ENCODE measurements around the gene C1S. TPM values are rescaled to one million over a fixed set of nuclear protein-coding genes. Genes with fewer than 3 reads are reported as not detected.

C1S gene
- total RNA-seq, 1 donor from 2014 or later, result 3.5 TPM

DNA sequence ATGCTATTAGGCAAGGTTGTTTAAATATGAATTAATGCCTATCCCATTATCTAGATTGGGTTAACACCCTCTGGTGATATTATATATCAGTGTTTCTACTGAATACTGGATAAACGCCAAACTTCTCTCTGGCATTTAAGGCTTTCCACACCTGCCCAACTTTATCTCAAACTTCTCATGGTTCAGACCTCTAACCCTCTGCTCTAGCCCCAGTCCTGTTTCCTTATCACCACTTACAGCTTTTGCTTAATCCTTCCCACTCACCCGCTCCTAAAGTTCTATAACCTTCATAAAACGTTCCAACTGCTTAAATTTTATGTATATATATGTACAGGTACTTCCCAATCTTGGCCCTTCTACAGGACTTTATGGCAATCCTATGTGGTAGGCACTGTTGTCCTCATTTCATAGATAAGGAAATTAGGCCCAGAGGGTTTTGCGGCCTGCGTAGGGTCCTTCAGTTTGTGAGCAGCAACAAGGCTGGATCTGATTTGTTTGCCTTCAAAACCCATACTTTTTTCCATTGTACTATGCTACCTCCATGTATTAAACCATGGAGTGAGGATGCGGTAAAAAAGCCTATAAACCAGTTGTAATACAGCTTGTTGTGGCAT lies 43.5 kb upstream of the C1S start:
- TF ChIP-seq, protein P1, sequence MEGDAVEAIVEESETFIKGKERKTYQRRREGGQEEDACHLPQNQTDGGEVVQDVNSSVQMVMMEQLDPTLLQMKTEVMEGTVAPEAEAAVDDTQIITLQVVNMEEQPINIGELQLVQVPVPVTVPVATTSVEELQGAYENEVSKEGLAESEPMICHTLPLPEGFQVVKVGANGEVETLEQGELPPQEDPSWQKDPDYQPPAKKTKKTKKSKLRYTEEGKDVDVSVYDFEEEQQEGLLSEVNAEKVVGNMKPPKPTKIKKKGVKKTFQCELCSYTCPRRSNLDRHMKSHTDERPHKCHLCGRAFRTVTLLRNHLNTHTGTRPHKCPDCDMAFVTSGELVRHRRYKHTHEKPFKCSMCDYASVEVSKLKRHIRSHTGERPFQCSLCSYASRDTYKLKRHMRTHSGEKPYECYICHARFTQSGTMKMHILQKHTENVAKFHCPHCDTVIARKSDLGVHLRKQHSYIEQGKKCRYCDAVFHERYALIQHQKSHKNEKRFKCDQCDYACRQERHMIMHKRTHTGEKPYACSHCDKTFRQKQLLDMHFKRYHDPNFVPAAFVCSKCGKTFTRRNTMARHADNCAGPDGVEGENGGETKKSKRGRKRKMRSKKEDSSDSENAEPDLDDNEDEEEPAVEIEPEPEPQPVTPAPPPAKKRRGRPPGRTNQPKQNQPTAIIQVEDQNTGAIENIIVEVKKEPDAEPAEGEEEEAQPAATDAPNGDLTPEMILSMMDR (IDR thresholded peaks at IDR 0.05; ENCODE audit: partially characterized antibody, unreplicated experiment), result no peak
- no peak overlapping the region for H3K27ac Mint-ChIP-seq (ENCODE audit: unreplicated experiment)
- peaks cover 8% of the 10 kb centered on the region for H3K27me3 Mint-ChIP-seq (ENCODE audit: unreplicated experiment)
- H3K36me3 Mint-ChIP-seq (ENCODE audit: unreplicated experiment), result peaks cover 5% of the 10 kb centered on the region
- no peak for DNase-seq
- H3K4me3 Mint-ChIP-seq (ENCODE audit: unreplicated experiment), result peak overlapping the region; percentile 96
- H3K9me3 Mint-ChIP-seq (ENCODE audit: unreplicated experiment), result peaks cover 2% of the 10 kb centered on the region
- peaks cover 17% of the 10 kb centered on the region for H3K4me1 Mint-ChIP-seq (ENCODE audit: low read depth, unreplicated experiment)

DNA sequence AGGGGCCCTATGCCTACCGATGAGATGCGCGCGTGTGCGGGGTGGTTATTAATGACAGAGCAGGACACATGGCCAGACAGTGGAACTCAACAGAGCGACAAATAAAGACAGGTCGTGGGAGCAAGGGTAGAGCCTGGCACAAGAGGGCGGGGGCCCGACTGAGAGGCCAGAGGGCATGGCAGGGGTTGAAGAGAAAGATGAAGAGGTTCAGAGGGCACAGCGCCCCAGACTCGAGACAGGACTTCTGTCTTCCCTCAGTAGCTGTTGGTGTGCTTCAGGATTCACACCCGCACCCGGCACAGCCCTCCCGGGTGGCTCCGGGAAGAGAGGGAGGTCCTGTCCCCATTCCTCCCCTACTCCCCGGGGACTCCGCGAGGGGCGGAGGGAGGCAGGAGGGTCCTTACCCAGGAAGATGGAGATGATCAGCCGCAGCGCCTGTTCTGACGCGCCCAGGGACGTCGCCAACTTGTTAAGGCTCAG lies 42.6 kb upstream of the C1S start:
- peaks cover 8% of the 10 kb centered on the region for H3K27me3 Mint-ChIP-seq (ENCODE audit: unreplicated experiment)
- TF ChIP-seq, protein P1 (IDR thresholded peaks at IDR 0.05; ENCODE audit: partially characterized antibody, unreplicated experiment), result no peak
- peak overlapping the region; percentile 79 for H3K27ac Mint-ChIP-seq (ENCODE audit: unreplicated experiment)
- peaks cover 2% of the 10 kb centered on the region for H3K9me3 Mint-ChIP-seq (ENCODE audit: unreplicated experiment)
- H3K36me3 Mint-ChIP-seq (ENCODE audit: unreplicated experiment), result peaks cover 3% of the 10 kb centered on the region
- peak overlapping the region; percentile 96 for H3K4me3 Mint-ChIP-seq (ENCODE audit: unreplicated experiment)
- H3K4me1 Mint-ChIP-seq (ENCODE audit: low read depth, unreplicated experiment), result peaks cover 15% of the 10 kb centered on the region
- peak; percentile 81 for DNase-seq

DNA sequence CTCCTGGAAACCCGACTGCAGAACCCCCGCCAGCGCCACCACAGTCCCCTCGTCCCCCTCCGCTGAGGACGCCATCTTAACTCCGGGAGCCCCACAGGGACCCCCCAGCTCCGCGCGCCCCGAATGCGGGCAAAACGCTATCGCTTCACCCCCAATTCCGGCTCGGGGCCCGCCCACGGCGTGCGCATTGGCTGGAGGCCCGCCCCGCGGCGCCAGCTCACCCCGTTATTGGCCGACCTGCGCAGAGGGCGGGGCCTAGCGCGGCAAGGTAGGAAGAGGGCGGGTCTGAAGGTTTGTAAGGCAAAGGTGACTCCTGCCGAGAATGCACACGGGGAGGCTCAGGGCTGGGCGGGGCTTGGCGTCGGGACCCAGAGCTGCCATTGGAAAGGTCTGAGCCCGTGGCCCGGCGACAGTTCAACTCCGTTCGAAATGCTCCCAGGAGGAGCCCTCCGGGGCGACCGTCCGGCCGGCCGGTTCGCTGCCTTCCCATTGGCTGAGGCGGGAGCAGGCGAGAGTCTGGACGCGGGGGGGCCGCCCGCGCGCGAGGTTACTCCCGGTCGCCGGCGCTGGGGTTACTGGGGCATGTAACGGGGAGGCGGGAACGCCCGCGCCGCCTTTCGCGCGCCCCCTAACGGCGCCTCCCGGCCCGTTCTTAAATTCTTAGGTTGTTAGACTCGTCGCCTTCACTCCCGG lies 42.0 kb upstream of the C1S start, which contains the start of gene LPCAT3:
Gene LPCAT3 (minus strand): TSS at position 127 of the 693 bp plus-strand sequence. CDS start 52 bp downstream, at position 75.
- Mint-ChIP-seq H3K27ac (ENCODE audit: unreplicated experiment) (peak within 1 kb of the TSS; percentile 82), H3K36me3 (ENCODE audit: unreplicated experiment) (no peaks in the 10 kb centered on the region)

DNA sequence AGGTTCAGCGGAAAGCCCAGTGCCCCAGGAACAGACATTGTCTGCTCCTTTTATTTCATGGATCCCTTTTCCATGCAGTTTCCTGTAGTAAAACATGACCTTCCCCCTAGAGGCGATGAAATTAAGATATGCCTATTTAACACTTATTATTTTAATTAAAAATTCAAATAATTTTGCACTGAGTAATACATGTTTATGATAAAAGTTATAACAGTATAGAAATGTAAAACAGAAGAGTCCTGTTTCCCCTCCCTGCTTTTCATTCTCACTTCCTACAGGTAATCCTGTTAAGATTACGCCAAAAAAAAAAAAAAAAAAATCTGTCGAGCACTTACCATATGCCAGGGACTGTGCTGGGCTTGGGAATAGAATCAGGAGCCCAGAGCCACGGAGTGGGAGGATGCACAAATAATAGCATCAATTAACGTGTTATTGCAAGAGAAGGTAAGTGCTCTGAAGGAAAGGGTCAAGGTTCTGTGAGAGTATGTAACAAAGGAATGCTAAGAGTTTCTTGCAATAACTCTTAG lies 41.4 kb upstream of the C1S start:
- H3K4me3 Mint-ChIP-seq (ENCODE audit: unreplicated experiment), result peak overlapping the region; percentile 83
- H3K27me3 Mint-ChIP-seq (ENCODE audit: unreplicated experiment), result peaks cover 7% of the 10 kb centered on the region
- H3K4me1 Mint-ChIP-seq (ENCODE audit: low read depth, unreplicated experiment), result peaks cover 10% of the 10 kb centered on the region
- TF ChIP-seq, protein P1 (IDR thresholded peaks at IDR 0.05; ENCODE audit: partially characterized antibody, unreplicated experiment), result peak; percentile 24
- no peak for DNase-seq
- peaks cover 2% of the 10 kb centered on the region for H3K9me3 Mint-ChIP-seq (ENCODE audit: unreplicated experiment)
- no peaks in the 10 kb centered on the region for H3K36me3 Mint-ChIP-seq (ENCODE audit: unreplicated experiment)
- H3K27ac Mint-ChIP-seq (ENCODE audit: unreplicated experiment), result peak overlapping the region; percentile 80

More for the DNA sequence above, 42.0 kb upstream of the C1S start, which contains the start of gene LPCAT3:
- H3K4me1 Mint-ChIP-seq (ENCODE audit: low read depth, unreplicated experiment), result peaks cover 10% of the 10 kb centered on the region
- H3K9me3 Mint-ChIP-seq (ENCODE audit: unreplicated experiment), result peaks cover 2% of the 10 kb centered on the region
- peaks cover 7% of the 10 kb centered on the region for H3K27me3 Mint-ChIP-seq (ENCODE audit: unreplicated experiment)
- peak within 1 kb of the TSS; percentile 96 for H3K4me3 Mint-ChIP-seq (ENCODE audit: unreplicated experiment)
- peak; percentile 99 for DNase-seq
- TF ChIP-seq, protein P1 (IDR thresholded peaks at IDR 0.05; ENCODE audit: partially characterized antibody, unreplicated experiment), result peak; percentile 83

Measured in glutamatergic neuron (in vitro differentiated cells).